ENCODE data around the gene DUSP7.

Gene DUSP7

DNA sequence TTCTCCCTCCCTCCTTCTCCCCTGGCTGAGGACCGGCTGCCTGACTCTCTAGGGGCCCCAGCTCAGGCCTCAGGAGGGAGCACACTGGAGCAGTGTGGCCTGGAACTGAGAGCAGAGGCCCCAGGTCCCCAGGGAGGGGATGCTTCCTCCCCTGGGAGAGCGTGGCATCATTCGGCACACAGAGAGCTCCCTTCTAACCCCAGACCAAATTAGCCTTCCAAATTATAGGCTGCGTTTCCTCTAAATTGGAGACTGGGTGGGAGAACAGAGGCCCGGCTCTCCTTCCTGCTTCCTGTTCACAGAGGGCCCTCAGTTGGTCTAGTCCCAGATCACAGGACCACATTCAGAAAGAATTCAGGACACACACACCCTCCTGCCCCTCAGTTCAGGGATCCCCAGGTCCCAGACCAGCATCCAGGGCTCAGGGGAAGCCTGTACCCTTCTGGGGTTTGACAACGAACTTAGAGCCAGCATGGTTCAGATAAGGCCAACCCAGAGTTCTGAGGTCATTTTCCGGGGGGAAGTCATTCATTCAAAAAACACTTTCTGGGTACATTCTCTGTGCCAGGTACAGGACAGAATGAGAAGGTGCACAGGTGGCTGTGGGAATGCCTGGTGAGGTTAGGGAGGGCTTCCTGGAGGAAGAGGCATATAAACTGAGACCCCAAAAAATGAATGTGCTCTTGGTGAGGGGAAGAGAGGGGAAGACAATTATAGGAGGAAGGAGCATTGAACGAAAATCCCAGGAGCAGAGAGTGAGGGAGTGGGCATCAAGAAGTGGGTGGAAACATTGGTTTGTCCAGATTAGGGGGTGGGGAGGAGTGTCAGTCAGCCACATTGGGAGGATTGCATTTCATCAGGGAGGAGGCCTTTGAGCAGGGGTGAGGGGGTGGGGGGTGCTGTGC lies 32.3 kb downstream of the DUSP7 start:
- H3K4me1 Mint-ChIP-seq (ENCODE audit: low read depth) = peaks cover 2% of the 10 kb centered on the region
- no peak overlapping the region for H3K4me3 Mint-ChIP-seq
- no peaks in the 10 kb centered on the region for H3K27me3 Mint-ChIP-seq (ENCODE audit: low read depth)
- H3K36me3 Mint-ChIP-seq (ENCODE audit: low read depth) = no peaks in the 10 kb centered on the region
- no peak overlapping the region for H3K27ac Mint-ChIP-seq
- no peaks in the 10 kb centered on the region for H3K9me3 Mint-ChIP-seq

DNA sequence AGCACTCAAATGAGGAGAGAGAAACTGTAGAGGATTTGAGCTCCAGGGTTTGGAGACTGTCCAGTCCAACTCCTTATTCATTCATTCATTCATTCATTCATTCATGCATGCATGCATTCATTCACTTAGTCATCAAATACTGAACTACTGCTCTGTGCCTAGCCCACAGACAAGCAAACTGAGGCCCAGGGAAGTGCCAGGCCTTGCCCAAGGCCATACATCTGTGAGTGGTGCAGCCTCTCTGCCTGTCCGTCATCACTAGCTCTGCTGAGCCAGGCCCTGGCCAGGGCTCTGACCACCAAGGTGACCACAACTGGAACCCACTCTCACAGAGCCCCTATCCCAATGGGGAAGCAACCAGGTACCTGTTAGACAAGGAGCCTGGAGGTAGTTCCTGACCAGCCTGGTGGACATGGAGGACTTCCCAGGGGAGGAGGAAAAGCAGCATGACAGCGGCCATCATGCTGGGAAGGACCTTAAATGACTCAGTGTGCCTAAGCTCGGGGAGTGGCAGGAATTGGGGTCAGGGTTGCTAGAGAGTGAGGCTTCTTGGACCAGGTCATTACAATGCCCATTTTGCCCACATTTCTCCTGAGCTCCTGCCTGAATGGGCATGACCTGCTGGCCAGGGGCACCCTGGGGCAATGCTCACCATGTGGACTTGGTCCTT lies 33.1 kb downstream of the DUSP7 start:
- no peaks in the 10 kb centered on the region for H3K27me3 Mint-ChIP-seq (ENCODE audit: low read depth)
- H3K4me3 Mint-ChIP-seq = no peak overlapping the region
- H3K27ac Mint-ChIP-seq = no peak overlapping the region

DNA sequence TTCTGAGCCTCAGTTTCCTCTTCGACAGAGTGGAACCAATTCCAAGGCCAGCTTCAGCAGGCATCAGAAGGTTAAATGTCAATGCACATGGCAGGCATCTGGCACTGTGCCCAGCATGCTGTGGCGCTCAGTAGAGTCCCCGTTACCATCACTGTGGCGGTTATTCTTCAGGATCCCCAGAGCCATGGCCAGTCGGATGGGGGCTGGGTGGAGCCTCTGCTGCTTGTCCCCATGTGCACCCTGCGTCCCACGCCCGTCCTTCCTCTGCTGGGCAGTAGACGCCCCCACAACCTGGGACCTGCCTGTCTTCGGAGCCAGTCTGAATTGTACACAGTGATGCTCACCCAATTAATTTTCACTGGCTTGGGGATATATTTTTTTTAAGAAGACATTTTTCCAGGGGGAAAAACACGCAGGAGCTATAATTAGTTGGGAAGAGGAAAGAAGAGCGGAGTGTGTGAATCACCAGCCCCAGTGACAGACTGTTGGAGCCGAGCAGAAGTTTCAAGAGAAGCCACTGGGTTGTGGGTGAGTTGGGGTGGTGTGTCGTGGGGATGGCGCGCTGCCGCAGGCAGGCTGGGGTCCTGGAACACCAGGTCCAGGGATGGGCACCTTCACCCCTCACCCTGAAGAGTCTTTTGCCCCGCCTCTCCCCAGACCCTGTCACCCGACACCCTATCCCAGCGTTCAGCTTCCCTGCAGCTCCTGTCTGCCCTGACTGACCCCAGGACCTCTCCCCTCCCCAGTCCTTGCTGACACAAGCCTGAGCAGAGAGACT lies 33.9 kb downstream of the DUSP7 start:
- Mint-ChIP-seq H3K9me3 (no peaks in the 10 kb centered on the region), H3K27ac (no peak overlapping the region), H3K27me3 (ENCODE audit: low read depth) (no peaks in the 10 kb centered on the region), H3K4me3 (no peak overlapping the region), H3K4me1 (ENCODE audit: low read depth) (peaks cover 2% of the 10 kb centered on the region), H3K36me3 (ENCODE audit: low read depth) (no peaks in the 10 kb centered on the region)

More for the DNA sequence above, 33.1 kb downstream of the DUSP7 start:
- peaks cover 2% of the 10 kb centered on the region for H3K4me1 Mint-ChIP-seq (ENCODE audit: low read depth)
- no peaks in the 10 kb centered on the region for H3K9me3 Mint-ChIP-seq
- no peaks in the 10 kb centered on the region for H3K36me3 Mint-ChIP-seq (ENCODE audit: low read depth)

DNA sequence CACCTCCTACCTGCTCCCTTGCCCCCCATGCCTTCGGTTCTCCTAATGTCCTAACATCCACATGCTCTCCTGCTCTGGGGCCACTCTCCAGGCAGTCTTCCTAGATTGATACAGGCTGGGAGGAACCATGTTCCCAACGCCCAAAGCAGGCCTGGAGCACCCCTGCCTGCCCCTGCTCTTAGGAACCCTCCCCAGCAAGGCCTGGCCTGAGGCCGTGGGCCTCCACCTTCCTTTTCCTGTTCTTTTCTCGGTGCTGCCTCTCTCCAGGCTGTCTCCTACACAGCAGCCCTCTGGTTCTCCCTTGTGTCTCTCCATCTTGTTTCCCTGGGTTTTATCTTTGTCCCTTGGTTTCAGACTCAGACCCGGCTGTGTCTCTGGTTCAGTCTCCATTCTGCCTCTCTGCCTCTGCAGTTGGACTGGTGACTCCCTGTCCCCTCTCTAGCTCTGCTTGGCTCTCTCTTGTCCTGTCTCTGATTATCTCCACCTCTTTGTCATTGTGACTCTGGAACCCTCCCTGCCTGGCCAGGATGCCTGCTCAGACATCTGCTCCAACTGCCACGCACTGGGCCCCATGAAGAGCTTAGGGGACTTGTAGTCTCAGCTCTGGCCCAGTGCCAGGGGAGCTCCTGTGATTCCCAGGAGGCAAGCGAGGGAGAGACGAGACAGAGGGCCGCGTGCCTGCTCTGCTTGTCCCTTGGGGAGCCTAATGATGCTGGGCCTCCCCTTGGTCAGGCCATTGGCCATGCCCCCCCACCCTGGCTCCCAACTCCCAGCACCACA lies 34.7 kb downstream of the DUSP7 start:
- Mint-ChIP-seq H3K4me1 (ENCODE audit: low read depth) (peaks cover 2% of the 10 kb centered on the region), H3K27me3 (ENCODE audit: low read depth) (no peaks in the 10 kb centered on the region), H3K9me3 (no peaks in the 10 kb centered on the region), H3K27ac (no peak overlapping the region), H3K36me3 (ENCODE audit: low read depth) (no peaks in the 10 kb centered on the region), H3K4me3 (no peak overlapping the region)

DNA sequence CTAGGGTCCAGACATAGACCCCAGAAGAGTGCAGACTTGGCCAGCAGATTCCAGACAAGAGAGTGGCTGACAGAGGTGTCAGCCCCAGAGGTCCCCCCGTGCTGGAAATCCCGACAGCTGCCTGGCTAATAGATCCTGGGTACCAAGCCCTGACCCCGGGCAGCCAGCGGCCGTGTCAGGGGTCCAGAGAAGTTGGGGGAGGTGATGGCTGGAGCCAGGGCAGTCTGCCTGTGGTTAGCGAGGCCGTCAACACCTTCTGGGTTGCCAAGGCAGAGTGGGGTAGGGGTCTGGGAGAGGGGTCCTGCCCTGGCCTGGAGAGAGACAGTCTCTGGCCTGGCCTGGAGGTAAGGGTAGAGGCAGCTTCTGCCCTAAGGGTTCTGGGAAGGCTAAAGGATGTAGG lies 35.6 kb downstream of the DUSP7 start:
- H3K4me3 Mint-ChIP-seq = no peak overlapping the region
- H3K9me3 Mint-ChIP-seq = no peaks in the 10 kb centered on the region
- H3K27ac Mint-ChIP-seq = no peak overlapping the region
- H3K36me3 Mint-ChIP-seq (ENCODE audit: low read depth) = no peaks in the 10 kb centered on the region
- no peaks in the 10 kb centered on the region for H3K27me3 Mint-ChIP-seq (ENCODE audit: low read depth)
- peaks cover 2% of the 10 kb centered on the region for H3K4me1 Mint-ChIP-seq (ENCODE audit: low read depth)

DNA sequence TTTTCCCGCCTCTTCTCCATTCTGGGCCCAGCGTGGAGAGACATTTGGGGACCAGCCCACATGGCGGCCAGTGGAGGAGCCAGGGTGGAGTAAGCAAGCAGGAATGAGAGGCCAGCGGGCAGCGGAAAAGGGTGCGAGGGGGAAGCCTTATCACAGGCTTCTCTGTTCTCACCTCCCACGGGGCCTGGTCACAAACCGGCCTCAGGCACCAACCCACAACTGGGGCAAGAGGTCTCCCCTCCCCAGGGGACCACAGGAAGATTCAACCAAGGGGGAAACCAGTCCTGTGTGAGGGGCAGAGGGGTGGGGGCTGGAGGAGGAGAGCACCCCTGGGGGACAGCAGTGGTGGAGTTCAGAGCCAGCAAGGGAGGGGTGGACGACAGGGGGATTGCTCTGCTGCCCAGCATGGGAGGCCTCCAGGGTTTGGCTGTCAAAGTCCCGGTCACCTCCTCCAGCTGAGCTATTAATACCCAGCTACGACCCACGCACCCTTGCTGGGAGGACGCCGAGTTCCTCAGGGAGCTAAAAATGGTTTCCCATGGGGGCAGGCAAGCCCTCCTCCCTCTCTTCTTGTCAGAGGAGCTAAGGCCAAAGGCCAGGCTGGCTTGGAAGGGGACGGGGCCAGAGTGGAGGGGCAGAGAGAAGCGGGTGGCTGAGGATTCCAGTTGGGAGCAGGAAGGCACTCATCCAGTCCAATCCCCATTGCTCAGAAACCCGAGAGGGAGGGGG lies 36.9 kb downstream of the DUSP7 start:
- Mint-ChIP-seq H3K36me3 (ENCODE audit: low read depth) (no peaks in the 10 kb centered on the region), H3K4me1 (ENCODE audit: low read depth) (peaks cover 2% of the 10 kb centered on the region), H3K27me3 (ENCODE audit: low read depth) (no peaks in the 10 kb centered on the region), H3K4me3 (no peak overlapping the region), H3K27ac (no peak overlapping the region), H3K9me3 (no peaks in the 10 kb centered on the region)

DNA sequence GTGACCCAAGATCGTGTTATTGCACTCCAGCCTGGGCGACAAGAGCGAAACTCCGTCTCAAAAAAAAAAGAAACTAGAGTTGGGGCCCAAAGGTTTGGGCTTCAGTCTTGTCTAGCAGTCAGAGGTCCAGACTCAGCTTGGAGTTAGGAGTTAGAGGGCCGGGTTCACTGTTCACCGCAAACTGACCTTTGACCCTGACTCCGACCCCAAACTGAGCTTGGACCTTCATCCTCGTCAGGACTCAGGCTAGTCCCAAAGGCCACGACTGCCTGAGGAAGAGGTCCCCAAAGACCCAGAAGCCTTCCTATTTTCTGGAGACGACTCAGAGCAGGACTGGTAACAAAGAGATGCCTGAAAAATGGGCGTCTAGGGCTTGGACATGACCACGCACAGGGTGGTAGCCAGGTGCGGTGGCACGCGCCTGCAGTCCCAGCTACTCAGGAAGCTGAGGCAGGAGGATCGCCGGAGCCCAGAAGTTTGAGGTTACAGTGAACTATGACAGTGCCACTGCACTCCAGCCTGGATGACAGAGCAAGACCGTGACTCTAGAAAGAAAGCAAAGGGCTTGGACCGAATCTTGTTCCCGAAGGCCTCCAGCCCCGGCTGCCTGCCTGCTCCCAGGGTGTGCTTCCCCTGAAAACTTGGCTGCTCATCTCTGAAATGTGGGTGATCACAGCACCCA lies 37.9 kb downstream of the DUSP7 start:
- Mint-ChIP-seq H3K36me3 (ENCODE audit: low read depth) (no peaks in the 10 kb centered on the region), H3K4me3 (no peak overlapping the region), H3K27me3 (ENCODE audit: low read depth) (no peaks in the 10 kb centered on the region), H3K27ac (no peak overlapping the region), H3K4me1 (ENCODE audit: low read depth) (no peaks in the 10 kb centered on the region), H3K9me3 (no peaks in the 10 kb centered on the region)

DNA sequence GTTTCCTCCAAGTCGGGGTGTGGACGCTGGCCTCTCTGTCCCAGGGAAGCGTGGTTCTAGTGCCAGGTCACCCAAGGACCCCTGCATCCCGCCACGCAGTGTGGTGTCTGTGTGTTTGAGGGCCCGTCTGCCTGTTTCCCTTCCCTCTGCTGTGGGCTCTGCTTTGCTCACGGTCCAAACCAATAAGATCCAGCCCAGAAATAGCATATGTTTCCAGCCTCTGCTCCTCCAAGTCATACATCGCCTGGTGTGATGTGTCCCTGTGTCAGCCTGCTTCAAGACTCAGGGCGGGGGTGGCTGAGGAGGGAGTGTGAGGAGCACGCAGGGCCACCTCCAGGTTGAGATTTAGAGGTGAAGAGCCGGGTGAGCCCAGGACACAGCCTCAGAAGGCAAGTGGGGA lies 38.8 kb downstream of the DUSP7 start:
- H3K27me3 Mint-ChIP-seq (ENCODE audit: low read depth) = no peaks in the 10 kb centered on the region

DNA sequence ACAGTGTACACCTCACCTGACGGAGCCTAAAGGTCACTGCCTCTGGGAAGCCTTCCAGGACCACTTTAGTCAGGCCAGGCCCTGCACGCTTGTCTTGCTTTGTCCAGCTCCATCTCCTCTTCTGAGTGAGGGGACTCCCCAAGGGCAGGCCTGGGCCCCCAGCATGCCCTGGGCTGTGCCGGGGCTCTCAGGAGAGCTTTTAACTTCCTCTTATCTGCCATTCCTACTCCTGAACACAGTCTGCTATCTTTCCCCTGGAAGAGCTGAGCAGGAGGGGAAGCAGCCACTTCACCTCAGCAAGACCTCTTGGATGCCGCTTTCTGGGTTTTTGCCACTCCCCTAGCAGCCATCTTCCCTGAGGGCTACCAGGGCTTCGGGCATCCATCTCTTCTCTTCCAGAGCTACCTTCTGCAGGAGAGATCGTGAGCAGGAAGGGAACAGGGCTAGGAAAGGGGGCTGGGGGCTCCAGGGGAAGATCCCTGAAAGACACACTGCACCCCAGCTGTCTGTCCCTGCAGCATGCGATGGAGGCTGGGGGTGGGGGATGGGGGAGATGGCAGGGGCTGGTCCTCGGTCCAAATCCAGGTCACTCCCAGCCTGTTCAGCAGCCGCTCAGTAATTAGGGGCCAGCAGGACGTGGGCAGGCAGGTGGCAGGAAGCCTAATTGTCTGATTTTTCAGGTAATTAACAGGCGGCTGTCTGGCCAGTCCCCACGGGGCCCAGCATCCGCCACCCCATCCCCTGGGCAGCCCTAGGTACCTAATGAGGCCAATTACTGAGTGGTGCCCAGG lies 40.7 kb downstream of the DUSP7 start:
- Mint-ChIP-seq H3K9me3 (no peaks in the 10 kb centered on the region), H3K27me3 (ENCODE audit: low read depth) (no peaks in the 10 kb centered on the region), H3K4me1 (ENCODE audit: low read depth) (no peaks in the 10 kb centered on the region), H3K27ac (no peak overlapping the region), H3K4me3 (no peak overlapping the region), H3K36me3 (ENCODE audit: low read depth) (no peaks in the 10 kb centered on the region)

More for the DNA sequence above, 38.8 kb downstream of the DUSP7 start:
- Mint-ChIP-seq H3K4me3 (no peak overlapping the region), H3K9me3 (no peaks in the 10 kb centered on the region), H3K27ac (no peak overlapping the region), H3K4me1 (ENCODE audit: low read depth) (no peaks in the 10 kb centered on the region), H3K36me3 (ENCODE audit: low read depth) (no peaks in the 10 kb centered on the region)

DNA sequence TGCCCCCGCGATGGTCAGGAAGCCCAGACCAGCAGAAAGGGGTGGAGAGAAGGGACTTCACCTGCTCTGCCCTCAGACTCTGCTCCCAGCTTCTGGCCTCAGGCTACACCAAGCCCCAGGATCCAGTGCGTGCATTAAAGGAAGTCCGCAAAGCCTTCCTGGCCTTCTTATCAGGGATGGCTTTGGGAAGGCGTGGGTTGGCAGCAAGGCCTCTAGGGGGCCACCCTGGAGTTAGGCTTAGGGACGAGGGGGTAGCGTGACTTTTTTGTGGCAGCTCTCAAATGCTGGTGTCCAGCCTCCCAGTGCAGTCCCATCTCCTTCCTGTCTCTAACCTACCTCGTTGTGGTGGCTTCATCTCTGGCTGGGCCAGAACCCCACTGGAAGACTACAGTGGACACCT lies 41.8 kb downstream of the DUSP7 start:
- H3K4me3 Mint-ChIP-seq = no peak overlapping the region
- H3K4me1 Mint-ChIP-seq (ENCODE audit: low read depth) = no peaks in the 10 kb centered on the region
- H3K9me3 Mint-ChIP-seq = no peaks in the 10 kb centered on the region
- H3K36me3 Mint-ChIP-seq (ENCODE audit: low read depth) = no peaks in the 10 kb centered on the region
- no peaks in the 10 kb centered on the region for H3K27me3 Mint-ChIP-seq (ENCODE audit: low read depth)
- H3K27ac Mint-ChIP-seq = no peak overlapping the region

DNA sequence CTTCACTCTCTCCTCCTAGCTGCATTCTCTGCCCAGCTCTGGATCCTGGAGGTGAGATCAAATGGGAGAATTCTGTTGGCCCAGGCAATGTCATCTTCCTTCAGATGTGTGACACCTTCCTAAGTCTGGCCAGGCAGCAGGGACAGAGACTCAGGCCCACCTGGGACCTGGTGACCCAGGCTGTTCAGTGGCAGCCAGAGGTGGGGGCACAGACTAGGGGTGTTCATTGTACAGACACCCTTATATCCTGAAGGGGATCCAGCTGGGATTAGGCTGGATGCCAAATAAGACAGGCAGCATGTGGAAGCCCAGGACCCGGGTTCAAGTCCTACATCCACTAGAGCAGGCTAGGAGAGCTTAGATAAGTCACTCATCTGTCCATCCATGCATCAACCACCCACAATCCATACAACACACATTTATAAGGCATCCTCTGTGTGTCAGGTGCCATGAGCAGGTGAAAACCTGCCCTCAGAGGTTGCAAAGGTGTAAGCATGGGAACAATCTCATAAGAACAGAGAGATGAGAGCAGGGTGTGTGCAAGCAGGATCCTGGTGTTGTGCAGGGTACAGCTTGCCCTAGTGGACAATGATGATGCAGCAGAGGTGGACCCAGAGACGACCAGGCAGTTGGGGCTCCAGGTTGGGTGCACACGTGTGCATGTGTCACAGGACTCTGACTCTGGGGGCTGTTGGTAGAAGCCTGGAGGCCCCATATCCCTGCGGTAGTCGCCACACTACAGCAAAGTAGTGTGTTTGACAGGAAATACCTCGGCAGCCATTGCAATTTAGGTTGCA lies 42.4 kb downstream of the DUSP7 start:
- Mint-ChIP-seq H3K4me1 (ENCODE audit: low read depth) (no peaks in the 10 kb centered on the region), H3K27me3 (ENCODE audit: low read depth) (no peaks in the 10 kb centered on the region), H3K36me3 (ENCODE audit: low read depth) (no peaks in the 10 kb centered on the region), H3K9me3 (no peaks in the 10 kb centered on the region), H3K27ac (no peak overlapping the region), H3K4me3 (no peak overlapping the region)

DNA sequence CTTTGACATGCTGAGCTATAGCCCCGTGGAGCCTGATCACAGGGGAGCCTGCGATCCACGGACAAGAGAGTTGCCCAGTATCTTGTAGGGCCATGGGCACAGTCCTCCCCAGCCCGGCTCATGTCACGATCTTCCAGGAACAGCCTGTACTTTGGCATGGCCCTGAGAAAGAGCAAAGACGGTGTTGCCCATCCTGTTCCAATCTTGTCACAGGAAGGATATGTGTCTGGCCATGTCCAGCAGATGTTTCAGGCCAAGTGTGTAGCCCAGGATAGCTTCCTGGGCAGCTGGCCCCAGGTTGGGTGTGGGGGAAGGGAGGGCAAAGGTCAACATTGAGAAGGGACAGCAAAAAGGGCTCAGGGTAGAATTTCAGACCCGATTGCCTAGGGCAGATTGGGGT lies 43.7 kb downstream of the DUSP7 start:
- H3K27ac Mint-ChIP-seq = no peak overlapping the region

More for the DNA sequence above, 43.7 kb downstream of the DUSP7 start:
- H3K4me1 Mint-ChIP-seq (ENCODE audit: low read depth) = no peaks in the 10 kb centered on the region
- H3K36me3 Mint-ChIP-seq (ENCODE audit: low read depth) = no peaks in the 10 kb centered on the region
- no peaks in the 10 kb centered on the region for H3K9me3 Mint-ChIP-seq
- no peak overlapping the region for H3K4me3 Mint-ChIP-seq
- H3K27me3 Mint-ChIP-seq (ENCODE audit: low read depth) = no peaks in the 10 kb centered on the region

Measured in T-helper 1 cell treated with Interleukin-12 subunit alpha and Interleukin-12 subunit beta and Interleukin-4 antibody, amounts not matched to agents 30 μg/mL and 1 μg/mL, for 36 hours (primary cell).